DND-41 (cell line): ENCODE results near the gene STX2.

Source experiments
- ATAC-seq: fragments of 200-7000 bp; cut with Tn5 transposase; 3 replicates; pipeline ENCODE4 v1.9.1; 2021; ENCODE audit warnings: low read depth; ENCODE audit not compliant: insufficient read depth
- DNase-seq: peaks from one replicate; pipeline ENCODE4 v3.0.0-alpha.2; 2020
- H2AFZ ChIP-seq: 2 replicates; pipeline ENCODE4 v1.6.0; 2012; ENCODE audit warnings: low read depth, low read length
- H3K27ac ChIP-seq: 2 replicates; pipeline ENCODE4 v1.5.1; 2012; ENCODE audit warnings: low read length, inconsistent platforms
- H3K27me3 ChIP-seq: fragments of 200-600 bp; sonication (generic); 2 replicates; pipeline ENCODE4 v1.6.0; 2012; ENCODE audit warnings: low read length, mild to moderate bottlenecking, inconsistent platforms; ENCODE audit not compliant: insufficient read depth, poor library complexity
- H3K36me3 ChIP-seq: 2 replicates; pipeline ENCODE4 v1.5.1; 2012; ENCODE audit warnings: low read length, inconsistent platforms; ENCODE audit not compliant: insufficient read depth
- H3K4me1 ChIP-seq: 2 replicates; pipeline ENCODE4 v1.5.1; 2012; ENCODE audit warnings: mild to moderate bottlenecking, low read length; ENCODE audit not compliant: insufficient read depth
- H3K4me2 ChIP-seq: 2 replicates; pipeline ENCODE4 v1.6.0; 2012; ENCODE audit warnings: mild to moderate bottlenecking, moderate library complexity, low read length, inconsistent platforms; ENCODE audit not compliant: insufficient read depth
- H3K4me3 ChIP-seq, 2 experiments: fragments of 200-600 bp in 1 of 2; shearing (Covaris generic) in 1 of 2; 2 replicates each; pipeline ENCODE4 v1.5.1; 2012 to 2016; ENCODE audit warnings: inconsistent platforms in 2 of 2, low read length in 2 of 2, mild to moderate bottlenecking in 2 of 2, low read depth in 1 of 2, moderate library complexity in 1 of 2
- H3K79me2 ChIP-seq: 2 replicates; pipeline ENCODE4 v1.6.0; 2012; ENCODE audit warnings: low read length, inconsistent platforms; ENCODE audit not compliant: insufficient read depth
- H3K9ac ChIP-seq: 2 replicates; pipeline ENCODE4 v1.6.0; 2012; ENCODE audit warnings: low read depth, mild to moderate bottlenecking, inconsistent platforms, low read length, moderate library complexity
- H3K9me3 ChIP-seq: 2 replicates; pipeline ENCODE4 v1.5.1; 2012; ENCODE audit warnings: low read length, moderate library complexity, mild to moderate bottlenecking, inconsistent platforms; ENCODE audit not compliant: insufficient read depth, severe bottlenecking
- H4K20me1 ChIP-seq: 2 replicates; pipeline ENCODE4 v1.6.0; 2012; ENCODE audit warnings: low read length; ENCODE audit not compliant: insufficient read depth
- EZH2 ChIP-seq: IDR thresholded peaks from 3 replicates; pipeline ENCODE4 v1.6.1; 2012; ENCODE audit warnings: borderline replicate concordance, low read depth, mild to moderate bottlenecking, moderate library complexity, low read length, inconsistent platforms; ENCODE audit not compliant: severe bottlenecking
- TF ChIP-seq, protein P1 (sequence below): IDR thresholded peaks from 2 replicates; pipeline ENCODE4 v1.5.1; 2012; ENCODE audit warnings: borderline replicate concordance, low read length, moderate library complexity, mild to moderate bottlenecking; ENCODE audit not compliant: poor library complexity, severe bottlenecking; ENCODE audit errors: extremely low read depth

The STX2 gene

DNA sequence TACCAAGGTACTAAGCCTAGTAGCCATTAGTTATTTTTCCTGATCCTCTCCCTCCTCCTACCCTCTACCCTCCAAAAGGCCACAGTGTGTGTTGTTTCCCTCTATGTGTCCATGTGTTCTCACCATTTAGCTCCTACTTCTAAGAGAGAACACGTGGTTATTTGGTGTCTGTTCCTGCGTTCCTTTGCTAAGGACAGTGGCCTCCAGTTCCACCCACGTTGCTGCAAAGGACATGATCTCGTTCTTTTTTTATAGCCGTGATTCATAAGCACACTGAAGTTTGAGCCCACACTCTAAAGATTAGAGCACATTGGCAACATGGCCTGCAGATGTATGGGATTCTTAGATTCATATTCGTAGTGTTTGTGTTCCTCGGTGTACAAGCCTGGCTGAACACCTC is 8.1 kb upstream of the STX2 start:
- Histone ChIP-seq H3K9me3 (no peaks in the 10 kb centered on the region), H3K4me2 (no peak overlapping the region), H3K4me3 (no peak overlapping the region), H3K9ac (no peak overlapping the region), H3K36me3 (no peaks in the 10 kb centered on the region), H2AFZ (no peak overlapping the region), H3K4me1 (no peaks in the 10 kb centered on the region), H3K27ac (no peak overlapping the region), H3K27me3 (no peaks in the 10 kb centered on the region), H3K79me2 (no peaks in the 10 kb centered on the region), H4K20me1 (no peaks in the 10 kb centered on the region)
- DNase-seq (no peak), ATAC-seq (no peak)
- TF ChIP-seq, protein P1, sequence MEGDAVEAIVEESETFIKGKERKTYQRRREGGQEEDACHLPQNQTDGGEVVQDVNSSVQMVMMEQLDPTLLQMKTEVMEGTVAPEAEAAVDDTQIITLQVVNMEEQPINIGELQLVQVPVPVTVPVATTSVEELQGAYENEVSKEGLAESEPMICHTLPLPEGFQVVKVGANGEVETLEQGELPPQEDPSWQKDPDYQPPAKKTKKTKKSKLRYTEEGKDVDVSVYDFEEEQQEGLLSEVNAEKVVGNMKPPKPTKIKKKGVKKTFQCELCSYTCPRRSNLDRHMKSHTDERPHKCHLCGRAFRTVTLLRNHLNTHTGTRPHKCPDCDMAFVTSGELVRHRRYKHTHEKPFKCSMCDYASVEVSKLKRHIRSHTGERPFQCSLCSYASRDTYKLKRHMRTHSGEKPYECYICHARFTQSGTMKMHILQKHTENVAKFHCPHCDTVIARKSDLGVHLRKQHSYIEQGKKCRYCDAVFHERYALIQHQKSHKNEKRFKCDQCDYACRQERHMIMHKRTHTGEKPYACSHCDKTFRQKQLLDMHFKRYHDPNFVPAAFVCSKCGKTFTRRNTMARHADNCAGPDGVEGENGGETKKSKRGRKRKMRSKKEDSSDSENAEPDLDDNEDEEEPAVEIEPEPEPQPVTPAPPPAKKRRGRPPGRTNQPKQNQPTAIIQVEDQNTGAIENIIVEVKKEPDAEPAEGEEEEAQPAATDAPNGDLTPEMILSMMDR: no peak
- TF ChIP-seq EZH2: no peak

DNA sequence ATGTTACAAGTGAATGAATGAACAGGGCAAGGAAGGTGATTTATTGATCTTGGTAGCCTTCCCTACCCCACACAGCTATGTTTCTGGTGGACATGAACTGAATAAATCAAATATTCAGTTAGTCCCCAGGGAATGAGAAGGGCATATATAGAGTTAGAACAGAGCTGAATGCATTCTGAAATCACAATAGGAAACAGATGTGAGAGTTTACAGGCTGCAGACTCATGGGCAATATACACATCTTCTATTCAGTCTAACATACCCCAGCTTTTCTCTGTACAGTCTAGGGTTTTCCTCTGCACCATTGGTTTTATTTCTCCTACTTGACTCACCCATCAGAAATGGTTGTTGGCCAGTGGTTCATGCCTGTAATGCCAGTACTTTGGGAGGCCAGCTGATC is 7.3 kb upstream of the STX2 start:
- H4K20me1 ChIP-seq: no peaks in the 10 kb centered on the region
- no peaks in the 10 kb centered on the region for H3K79me2 ChIP-seq
- no peaks in the 10 kb centered on the region for H3K4me1 ChIP-seq
- no peaks in the 10 kb centered on the region for H3K9me3 ChIP-seq
- no peak overlapping the region for H2AFZ ChIP-seq
- TF ChIP-seq, protein P1: no peak
- TF ChIP-seq EZH2: no peak
- no peak overlapping the region for H3K4me2 ChIP-seq
- no peak overlapping the region for H3K9ac ChIP-seq
- H3K36me3 ChIP-seq: no peaks in the 10 kb centered on the region
- ATAC-seq (no peak), DNase-seq (no peak)
- no peak overlapping the region for H3K4me3 ChIP-seq
- no peak overlapping the region for H3K27ac ChIP-seq
- no peaks in the 10 kb centered on the region for H3K27me3 ChIP-seq

DNA sequence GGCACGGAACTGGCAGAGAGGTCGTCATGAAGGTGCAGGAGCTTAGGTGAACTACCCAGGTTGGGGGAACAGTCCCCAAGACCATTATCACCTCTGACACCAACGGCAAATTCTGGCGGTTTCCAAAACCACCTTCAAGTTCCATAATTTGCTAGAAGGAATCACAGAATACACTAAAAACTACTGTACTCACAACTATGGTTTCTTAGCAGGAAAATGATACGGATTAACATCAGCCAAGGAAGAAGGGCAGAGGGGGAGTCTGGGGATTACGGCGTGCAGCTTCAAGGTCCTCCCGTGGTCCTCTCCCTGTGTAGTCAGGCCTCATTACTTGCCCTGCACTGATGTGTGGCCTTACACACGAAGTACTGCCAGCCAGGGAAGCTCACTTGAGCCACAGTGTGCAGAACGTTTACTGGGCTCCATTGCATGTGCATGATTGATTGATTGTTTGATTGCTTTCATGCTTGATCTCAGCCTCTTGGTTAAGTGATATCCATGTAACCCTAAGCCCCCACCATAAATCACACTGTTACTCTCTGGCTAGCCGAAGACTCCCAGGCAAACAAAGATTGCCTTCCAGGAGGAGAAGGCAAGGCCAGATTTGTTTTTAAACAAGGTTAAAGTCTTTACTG is 837 bp upstream of the STX2 start:
- H3K79me2 ChIP-seq: peaks cover 35% of the 10 kb centered on the region

More for the DNA sequence above, 837 bp upstream of the STX2 start:
- TF ChIP-seq EZH2: no peak
- TF ChIP-seq, protein P1: no peak
- Histone ChIP-seq H3K36me3 (no peaks in the 10 kb centered on the region), H3K9me3 (no peaks in the 10 kb centered on the region), H3K27ac (peak overlapping the region; percentile 77), H3K4me3 (peak overlapping the region in 1 of 2 experiments; percentile 75; a peak in 2 of 4 replicates), H3K27me3 (no peaks in the 10 kb centered on the region), H4K20me1 (peaks cover 6% of the 10 kb centered on the region; the same call in 1 of the 2 replicates), H3K4me1 (peaks cover 28% of the 10 kb centered on the region), H2AFZ (peak overlapping the region; percentile 87), H3K9ac (peak overlapping the region; percentile 69), H3K4me2 (peak overlapping the region; percentile 98)
- ATAC-seq: no peak
- no peak for DNase-seq
